Heart right ventricle (tissue), 16 donors: ENCODE results near the gene NEB. TPM values are rescaled to one million over a fixed set of nuclear protein-coding genes. Genes with fewer than 3 reads are reported as not detected.

ENCODE experiments used
- ATAC-seq, 8 donors: fragments of 200-7000 bp; cut with Tn5 transposase; one replicate each; pipeline ENCODE4 v1.9.1; 2020; ENCODE audit warnings: mild to moderate bottlenecking in 8 of 8, moderate library complexity in 8 of 8, moderate number of reproducible peaks in 1 of 8
- DNase-seq, 2 donors: peaks; one replicate each; pipeline ENCODE4 v3.0.0-alpha.2; 2020
- H3K27ac ChIP-seq, 10 donors: fragments of 200-600 bp; sonication (generic) in 2 of 10; one replicate each; pipeline versions ENCODE4 v1.5.0 to v1.8.0; 2020 to 2022; ENCODE audit warnings: mild to moderate bottlenecking in 3 of 10
- H3K27me3 ChIP-seq, 7 donors: fragments of 200-600 bp; one replicate each; pipeline ENCODE4 v1.8.0; 2021 to 2022; ENCODE audit warnings: mild to moderate bottlenecking in 2 of 7
- H3K36me3 ChIP-seq, 9 donors: fragments of 200-600 bp; sonication (generic) in 1 of 9; one replicate each; pipeline versions ENCODE4 v1.5.0 to v1.8.0; 2020 to 2022; ENCODE audit warnings: mild to moderate bottlenecking in 2 of 9
- H3K4me1 ChIP-seq, 9 donors: fragments of 200-600 bp; sonication (generic) in 1 of 9; one replicate each; pipeline versions ENCODE4 v1.5.0 to v1.8.0; 2020 to 2022; ENCODE audit warnings: mild to moderate bottlenecking in 4 of 9
- H3K4me3 ChIP-seq, 10 donors: fragments of 200-600 bp; sonication (generic) in 2 of 10; one replicate each; pipeline versions ENCODE4 v1.5.0 to v1.8.0; 2020 to 2022; ENCODE audit warnings: mild to moderate bottlenecking in 7 of 10, moderate library complexity in 2 of 10
- H3K9me3 ChIP-seq, 11 donors: fragments of 200-600 bp in 10 of 11; sonication (generic) in 2 of 11; one replicate each; pipeline versions ENCODE4 v1.5.0 to v1.8.0; 2013 to 2022; ENCODE audit warnings: mild to moderate bottlenecking in 2 of 11, control low read depth in 1 of 11, moderate library complexity in 1 of 11
- CTCF ChIP-seq, 9 donors: fragments of 200-600 bp; sonication (generic) in 2 of 9; IDR thresholded peaks; one replicate each; pipeline versions ENCODE4 v1.5.0 to v1.8.0; 2021 to 2022; ENCODE audit warnings: antibody characterized with exemption in 9 of 9, mild to moderate bottlenecking in 5 of 9, moderate library complexity in 1 of 9
- WGBS, 2 donors: extraction: QIAGEN DNeasy Blood & Tissue Kit; methylation state at CpG; one replicate each; pipeline ENCODE4 v1.1.7; 2013; ENCODE audit warnings: inconsistent platforms in 1 of 2; 5-methylcytosine and 5-hydroxymethylcytosine counted together
- intact Hi-C, 10 donors: fragments of 100-400 bp; cut with DNase I; formaldehyde crosslinking; loops; one replicate each; pipeline versions ENCODE4 v1.11.1 to v1.14.2; 2022
- polyA plus RNA-seq, 2 donors: library from polyadenylated mRNA; stranded (reverse); fragments of 200-250 nt; gene quantifications; one replicate each; pipeline ENCODE4 v1.2.3, GENCODE V29; 2013
- total RNA-seq, 10 donors: library from RNA; stranded (reverse); fragmentation: NEBNext Ultra II Directional in 3 of 10; extraction: Animal tissue kit (Norgen Biotek cat#: 25700) in 3 of 10; gene quantifications; one replicate each; pipeline versions ENCODE4 v1.2.1 to v1.2.4, GENCODE V29; 2021 to 2023
- donor health status: Arrhythmogenic right ventricular cardiomyopathy.
- donor health status: ischemic (EF 13 %, LVEDD 7.1; RV severe dilation, severe dysfunction).
- donor health status: healthy with polysubstance abuse.
- donor health status: DM: no; HTN: yes; CAD: no.
- donor health status: DM: no; HTN: no; CAD: no.
- donor health status: ischemic (EF 25% LVEDD 6.9; RV normal size, moderate dysfunction).
- donor health status: ischemic (EF 25% LVEDD 5.7; RV mildly dilated, moderate dysfunction).
- donor health status: healthy.
- donor health status: DM: yes; HTN: yes; CAD: no.
- donor health status: Ischemic cardiomyopathy.
- donor health status: ischemic (EF 35%, LVEDD 5.7; RV mildly dilated, moderate dysfunction).
- donor health status: nonischemic (EF 11% LVEDD 7.7; RV severe dilation, severe dysfunction).
- donor health status: DM: yes; HTN: yes; CAD: no.
- donor health status: PGD.
- donor health status: ischemic (EF 29% LVEDD 5.4; RV normal size, mild dysfunction).
- donor health status: nonischemic (EF 23%, LVEDD 6.1; RV moderate dilation, normal function).

NEB gene
- total and polyA plus RNA-seq, 12 donors: 0.32 to 19.4 (median 3.8) TPM

DNA sequence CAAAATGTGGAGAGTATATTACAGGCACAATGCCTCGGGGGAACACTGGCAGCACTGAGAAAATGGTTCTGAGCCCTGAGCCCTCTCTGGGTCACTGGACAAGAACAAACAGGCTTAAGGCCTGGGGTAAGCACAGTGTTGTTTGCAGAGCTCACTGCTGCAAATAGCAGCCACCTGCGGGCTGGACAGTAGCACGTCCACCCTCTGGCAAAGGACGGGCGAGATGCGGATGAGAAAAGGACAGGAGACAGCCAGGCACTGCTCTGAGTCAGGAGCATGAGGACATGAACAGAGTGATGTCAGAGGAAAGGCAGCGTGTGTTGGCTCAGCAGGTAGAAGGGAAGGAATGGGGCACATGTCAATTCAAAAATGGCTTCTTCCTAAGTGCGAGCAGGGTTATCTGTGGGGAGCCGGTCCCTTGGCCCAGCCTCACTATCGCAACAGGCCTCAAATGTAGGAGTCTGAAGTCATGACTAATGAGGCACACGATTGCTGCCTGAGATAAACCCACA is 25.9 kb upstream of the NEB start:
- H3K4me3 ChIP-seq: no peak overlapping the region
- WGBS, 2 donors: 86 to 89% methylated on average over 11 of the region's 11 CpGs
- no peaks in the 10 kb centered on the region for H3K36me3 ChIP-seq
- intact Hi-C loops: no loop called here
- no peaks in the 10 kb centered on the region for H3K27me3 ChIP-seq
- ATAC-seq (peak in 6 of 8 donors; percentile 28 to 59 (median 42)), DNase-seq (no peak)
- TF ChIP-seq CTCF (IDR thresholded peaks at IDR 0.05): no peak
- no peak overlapping the region for H3K27ac ChIP-seq
- H3K9me3 ChIP-seq: no peaks in the 10 kb centered on the region
- H3K4me1 ChIP-seq: peaks cover 0 to 24% (median 10%) of the 10 kb centered on the region in 9 donors

DNA sequence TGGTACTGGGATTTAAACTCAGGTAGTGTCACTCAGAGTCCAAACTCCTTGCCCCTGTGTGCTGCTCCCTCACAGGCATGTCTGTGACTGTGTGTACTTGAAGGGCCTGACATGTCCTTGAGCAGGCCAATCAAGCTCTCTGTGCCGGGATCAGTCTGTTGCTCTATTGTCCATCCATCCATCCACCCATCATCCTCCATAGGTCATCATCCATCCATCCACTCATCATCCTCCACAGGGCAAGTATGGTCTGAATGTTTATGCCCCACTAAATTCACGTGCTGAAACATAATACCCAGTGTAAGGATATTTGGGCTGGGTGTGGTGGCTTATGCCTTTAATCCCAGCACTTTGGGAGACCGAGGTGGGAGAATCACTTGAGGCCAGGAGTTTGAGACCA is 24.5 kb upstream of the NEB start:
- no peaks in the 10 kb centered on the region for H3K9me3 ChIP-seq
- DNase-seq (no peak), ATAC-seq (no peak)
- no peaks in the 10 kb centered on the region for H3K36me3 ChIP-seq
- peaks cover 0 to 30% (median 10%) of the 10 kb centered on the region in 9 donors for H3K4me1 ChIP-seq
- H3K27me3 ChIP-seq: no peaks in the 10 kb centered on the region
- no peak overlapping the region for H3K27ac ChIP-seq
- H3K4me3 ChIP-seq: no peak overlapping the region
- intact Hi-C loops: no loop called here
- WGBS, 2 donors: 98 to 99% methylated on average over 3 of the region's 3 CpGs
- TF ChIP-seq CTCF (IDR thresholded peaks at IDR 0.05): no peak

- WGBS, 2 donors: 17 to 24% methylated on average over 1 of the region's 1 CpG
- TF ChIP-seq CTCF (IDR thresholded peaks at IDR 0.05): no peak
- H3K4me1 ChIP-seq: peaks cover 0 to 30% (median 10%) of the 10 kb centered on the region in 9 donors
- no peak overlapping the region for H3K4me3 ChIP-seq
- intact Hi-C loops: no loop called here
- H3K9me3 ChIP-seq: no peaks in the 10 kb centered on the region
- H3K36me3 ChIP-seq: no peaks in the 10 kb centered on the region
- DNase-seq (no peak), ATAC-seq (no peak)
- no peaks in the 10 kb centered on the region for H3K27me3 ChIP-seq
- H3K27ac ChIP-seq: no peak overlapping the region
Measured at GRCh38 chr2:151757861-151758260, 23.6 kb upstream of the NEB start.

- H3K4me1 ChIP-seq: peaks cover 0 to 30% (median 10%) of the 10 kb centered on the region in 9 donors
- 65 to 82% methylated on average over 2 of the region's 2 CpGs for WGBS, 2 donors
Measured at GRCh38 chr2:151756820-151757219, 22.5 kb upstream of the NEB start.

More at GRCh38 chr2:151756820-151757219, 22.5 kb upstream of the NEB start:
- H3K4me3 ChIP-seq: no peak overlapping the region
- peak in 6 of 8 donors; percentile 41 to 78 (median 73) for ATAC-seq
- H3K27ac ChIP-seq: no peak overlapping the region
- H3K9me3 ChIP-seq: no peaks in the 10 kb centered on the region
- no peaks in the 10 kb centered on the region for H3K36me3 ChIP-seq
- no peaks in the 10 kb centered on the region for H3K27me3 ChIP-seq
- DNase-seq: no peak
- no peak for TF ChIP-seq CTCF (IDR thresholded peaks at IDR 0.05)
- intact Hi-C loops: no loop called here
